SK-N-SH treated with all-trans-retinoic acid at 6 μM for 48 hours (cell line): ENCODE results near the gene TMEM144.
"Not testable (repeated sequence)": the region's sequence is repeated elsewhere in the genome, so short reads cannot be mapped to it uniquely, and the experiment has no call there.

ENCODE experiments used
- ATAC-seq: fragments of 200-7000 bp; cut with Tn5 transposase; 3 replicates; pipeline ENCODE4 v1.9.1; 2020; ENCODE audit warnings: mild to moderate bottlenecking, moderate library complexity
- ARNTL ChIP-seq: fragments of 450-650 bp; formaldehyde crosslinking; IDR thresholded peaks from 2 replicates; pipeline ENCODE4 v1.5.0; 2020; ENCODE audit warnings: low read depth, mild to moderate bottlenecking, moderate library complexity, borderline replicate concordance
- BACH2 ChIP-seq: fragments of 250-450 bp; sonication (Bioruptor Pico); IDR thresholded peaks from 2 replicates; pipeline ENCODE4 v1.9.0; 2021; ENCODE audit warnings: mild to moderate bottlenecking, borderline replicate concordance
- CREB5 ChIP-seq: fragments of 250-450 bp; sonication (Bioruptor Pico); IDR thresholded peaks from 2 replicates; pipeline ENCODE4 v1.5.1; 2020; ENCODE audit warnings: low read depth, mild to moderate bottlenecking, moderate library complexity
- CSDC2 ChIP-seq: fragments of 250-450 bp; sonication (Bioruptor Pico); IDR thresholded peaks from 2 replicates; pipeline ENCODE4 v1.5.0; 2020; ENCODE audit warnings: mild to moderate bottlenecking, moderate library complexity
- CSRNP3 ChIP-seq: fragments of 250-450 bp; sonication (Bioruptor Pico); IDR thresholded peaks from 2 replicates; pipeline ENCODE4 v1.5.1; 2021; ENCODE audit warnings: mild to moderate bottlenecking, moderate library complexity
- ESRRG ChIP-seq: fragments of 250-450 bp; sonication (Bioruptor Pico); IDR thresholded peaks from 2 replicates; pipeline ENCODE4 v1.6.1; 2021; ENCODE audit warnings: mild to moderate bottlenecking
- GLIS3 ChIP-seq: fragments of 250-450 bp; sonication (Bioruptor Pico); IDR thresholded peaks from 2 replicates; pipeline ENCODE4 v1.5.0; 2020; ENCODE audit warnings: mild to moderate bottlenecking, moderate library complexity
- ISL1 ChIP-seq: fragments of 250-450 bp; sonication (Bioruptor Pico); IDR thresholded peaks from 2 replicates; pipeline ENCODE4 v2.1.2; 2022; ENCODE audit warnings: mild to moderate bottlenecking, moderate library complexity
- OSR1 ChIP-seq: fragments of 250-450 bp; sonication (Bioruptor Pico); IDR thresholded peaks from 2 replicates; pipeline ENCODE4 v1.8.0; 2022; ENCODE audit warnings: moderate library complexity, mild to moderate bottlenecking, inconsistent platforms
- PATZ1 ChIP-seq: fragments of 250-450 bp; sonication (Bioruptor Pico); IDR thresholded peaks from 2 replicates; pipeline ENCODE4 v1.8.0; 2020; ENCODE audit warnings: mild to moderate bottlenecking, moderate library complexity, borderline replicate concordance
- POU6F1 ChIP-seq: fragments of 250-450 bp; sonication (Bioruptor Pico); IDR thresholded peaks from 2 replicates; pipeline ENCODE4 v1.8.0; 2021; ENCODE audit warnings: low read depth, mild to moderate bottlenecking, moderate library complexity, borderline replicate concordance
- PPARA ChIP-seq: fragments of 250-450 bp; sonication (Bioruptor Pico); IDR thresholded peaks from 2 replicates; pipeline ENCODE4 v1.5.0; 2020; ENCODE audit warnings: mild to moderate bottlenecking, borderline replicate concordance
- RARB ChIP-seq: fragments of 250-450 bp; sonication (Bioruptor Pico); IDR thresholded peaks from 2 replicates; pipeline ENCODE4 v1.8.0; 2021; ENCODE audit warnings: mild to moderate bottlenecking, moderate library complexity
- TCF4 ChIP-seq: fragments of 250-450 bp; sonication (Bioruptor Pico); IDR thresholded peaks from 2 replicates; pipeline ENCODE4 v1.8.0; 2021; ENCODE audit warnings: mild to moderate bottlenecking, moderate library complexity, borderline replicate concordance
- TOX ChIP-seq: fragments of 250-450 bp; sonication (Bioruptor Pico); IDR thresholded peaks from 2 replicates; pipeline ENCODE4 v1.8.0; 2021; ENCODE audit warnings: mild to moderate bottlenecking, moderate library complexity, borderline replicate concordance
- TSHZ2 ChIP-seq: fragments of 250-450 bp; sonication (Bioruptor Pico); IDR thresholded peaks from 2 replicates; pipeline ENCODE4 v1.5.0; 2020; ENCODE audit warnings: mild to moderate bottlenecking, moderate library complexity
- ZC3H10 ChIP-seq: fragments of 250-450 bp; sonication (Bioruptor Pico); IDR thresholded peaks from 2 replicates; pipeline ENCODE4 v1.5.1; 2021; ENCODE audit warnings: mild to moderate bottlenecking, moderate library complexity
- ZFP3 ChIP-seq: fragments of 250-450 bp; sonication (Bioruptor Pico); IDR thresholded peaks from 2 replicates; pipeline ENCODE4 v1.5.0; 2020; ENCODE audit warnings: mild to moderate bottlenecking, moderate library complexity
- ZFP30 ChIP-seq: fragments of 450-650 bp; formaldehyde crosslinking; IDR thresholded peaks from 2 replicates; pipeline ENCODE4 v1.5.0; 2022; ENCODE audit warnings: mild to moderate bottlenecking, moderate library complexity
- ZNF565 ChIP-seq: fragments of 450-650 bp; formaldehyde crosslinking; conservative IDR thresholded peaks from 2 replicates; pipeline ENCODE4 v1.5.0; 2020; ENCODE audit warnings: low read depth, mild to moderate bottlenecking, moderate library complexity
- ZNF70 ChIP-seq: fragments of 450-650 bp; formaldehyde crosslinking; IDR thresholded peaks from 2 replicates; pipeline ENCODE4 v1.5.0; 2020; ENCODE audit warnings: mild to moderate bottlenecking, moderate library complexity
- ZNF8 ChIP-seq: fragments of 450-650 bp; formaldehyde crosslinking; IDR thresholded peaks from 2 replicates; pipeline ENCODE4 v1.5.0; 2020; ENCODE audit warnings: mild to moderate bottlenecking, moderate library complexity

The TMEM144 gene

GRCh38 chr4:158214856-158215255 lies 4.6 kb downstream of the TMEM144 start:
- TF ChIP-seq ZNF70 = no peak
- no peak for TF ChIP-seq PPARA
- ATAC-seq = no peak

- TF ChIP-seq TCF4 (CRISPR knock-in tag) (no peak), GLIS3 (CRISPR knock-in tag) (no peak), CSRNP3 (CRISPR knock-in tag) (no peak), PPARA (no peak), ZC3H10 (no peak), POU6F1 (no peak), ESRRG (CRISPR knock-in tag) (no peak), TOX (no peak), OSR1 (CRISPR knock-in tag) (no peak), RARB (CRISPR knock-in tag) (no peak), BACH2 (CRISPR knock-in tag) (no peak), CSDC2 (CRISPR knock-in tag) (no peak), TSHZ2 (no peak), ZNF70 (no peak)
- no peak for ATAC-seq
These were observed 7.5 kb downstream of the TMEM144 start for GRCh38 chr4:158217763-158218162.

GRCh38 chr4:158219623-158220022 lies 9.3 kb downstream of the TMEM144 start:
- no peak for TF ChIP-seq ISL1 (CRISPR knock-in tag)
- no peak for TF ChIP-seq CREB5 (CRISPR knock-in tag)
- TF ChIP-seq POU6F1 = no peak
- TF ChIP-seq ZFP3 = no peak
- no peak for TF ChIP-seq ZNF70
- TF ChIP-seq OSR1 (CRISPR knock-in tag) = no peak
- no peak for TF ChIP-seq ZNF8 (CRISPR knock-in tag)
- no peak for TF ChIP-seq ZC3H10
- TF ChIP-seq BACH2 (CRISPR knock-in tag) = no peak
- TF ChIP-seq TSHZ2 = no peak
- TF ChIP-seq TCF4 (CRISPR knock-in tag) = no peak
- TF ChIP-seq RARB (CRISPR knock-in tag) = no peak
- TF ChIP-seq TOX = no peak
- TF ChIP-seq ARNTL (CRISPR knock-in tag) = no peak
- TF ChIP-seq ZFP30 (CRISPR knock-in tag) = no peak
- no peak for TF ChIP-seq GLIS3 (CRISPR knock-in tag)
- no peak for TF ChIP-seq CSDC2 (CRISPR knock-in tag)
- no peak for TF ChIP-seq PPARA
- no peak for TF ChIP-seq PATZ1 (CRISPR knock-in tag)
- no peak for TF ChIP-seq ZNF565 (CRISPR knock-in tag)
- TF ChIP-seq, all 23 proteins: peak for 0
- ATAC-seq = no peak

GRCh38 chr4:158224318-158224717 lies 14.0 kb downstream of the TMEM144 start:
- not testable (repeated sequence) for ATAC-seq

- ATAC-seq = not testable (repeated sequence)
These were observed 14.7 kb downstream of the TMEM144 start for GRCh38 chr4:158224999-158225398.
